ENCODE measurements around the gene ARID2.

Gene ARID2

GRCh38 chr12:45725631-45726602 is 3.6 kb upstream of the ARID2 start:
- DNase-seq, result peak; percentile 7 to 91

GRCh38 chr12:45726603-45727300 is 2.8 kb upstream of the ARID2 start:
- DNase-seq, result peak; percentile 60 to 72

- DNase-seq, result peak; percentile 91 to 97
Measured at GRCh38 chr12:45727301-45727979, 2.1 kb upstream of the ARID2 start.

GRCh38 chr12:45727980-45728629 is 1.4 kb upstream of the ARID2 start:
- peak in 1 of 2 donors; percentile 91 for DNase-seq

- peak; percentile 95 to 96 for DNase-seq
Measured at GRCh38 chr12:45728630-45729232, 775 bp upstream of the ARID2 start.

GRCh38 chr12:45730084-45730347 is 510 bp downstream of the ARID2 start:
- peak in 1 of 2 donors; percentile 67 for DNase-seq

- peak; percentile 44 to 57 for DNase-seq
Measured at GRCh38 chr12:45730348-45731189, 1.1 kb downstream of the ARID2 start.

GRCh38 chr12:45731190-45731775 is 1.8 kb downstream of the ARID2 start:
- peak in 1 of 2 donors; percentile 74 for DNase-seq

GRCh38 chr12:45732250-45732649 is 2.7 kb downstream of the ARID2 start:
- DNase-seq, result no peak

GRCh38 chr12:45732936-45733335 is 3.4 kb downstream of the ARID2 start:
- no peak for DNase-seq

- DNase-seq, result no peak
Measured at GRCh38 chr12:45737638-45738037, 8.1 kb downstream of the ARID2 start.

GRCh38 chr12:45742590-45742989 is 13.1 kb downstream of the ARID2 start:
- no peak for DNase-seq

- no peak for DNase-seq
Measured at GRCh38 chr12:45743247-45743646, 13.7 kb downstream of the ARID2 start.

- peak in 1 of 2 donors; percentile 36 for DNase-seq
Measured at GRCh38 chr12:45745861-45746277, 16.4 kb downstream of the ARID2 start.

GRCh38 chr12:45756666-45757065 is 27.2 kb downstream of the ARID2 start:
- DNase-seq, result no peak

- no peak for DNase-seq
Measured at GRCh38 chr12:45757172-45757571, 27.7 kb downstream of the ARID2 start.

GRCh38 chr12:45760333-45760732 is 30.8 kb downstream of the ARID2 start:
- DNase-seq, result no peak

- DNase-seq, result peak in 1 of 2 donors; percentile 19
Measured at GRCh38 chr12:45762185-45763110, 32.9 kb downstream of the ARID2 start.

GRCh38 chr12:45763381-45763780 is 33.9 kb downstream of the ARID2 start:
- no peak for DNase-seq

GRCh38 chr12:45768194-45768593 is 38.7 kb downstream of the ARID2 start:
- DNase-seq, result no peak

Measured in hippocampal formation (tissue), 2 donors.